Astrocyte (in vitro differentiated cells and primary cell): ENCODE measurements around the gene IGSF21.

ENCODE experiments used
- CTCF ChIP-seq: IDR thresholded peaks from 2 replicates; pipeline ENCODE4 v1.5.1; 2011; ENCODE audit warnings: low read depth, mild to moderate bottlenecking, inconsistent platforms, low read length, moderate library complexity; ENCODE audit not compliant: insufficient read depth
- EZH2 ChIP-seq: IDR thresholded peaks from 2 replicates; pipeline ENCODE4 v1.6.1; 2012; ENCODE audit warnings: mild to moderate bottlenecking, low read length, inconsistent platforms; ENCODE audit not compliant: insufficient read depth

GRCh38 chr1:18419845-18420184 lies 312.2 kb downstream of the IGSF21 start:
- TF ChIP-seq CTCF (no peak), EZH2 (no peak)
